HG02885 (cell line): Measurements from ENCODE around the gene PDE3A.

Experiments
- ATAC-seq: cut with Tn5 transposase; IDR thresholded peaks from one replicate; pipeline ENCODE4 v1.9.1; 2021; ENCODE audit warnings: mild to moderate bottlenecking; ENCODE audit not compliant: unreplicated experiment, poor library complexity

PDE3A gene

GRCh38 chr12:20486233-20486632 is 117.9 kb downstream of the PDE3A start:
- ATAC-seq = no peak

GRCh38 chr12:20487519-20487918 is 119.2 kb downstream of the PDE3A start:
- no peak for ATAC-seq

GRCh38 chr12:20489645-20490044 is 121.3 kb downstream of the PDE3A start:
- no peak for ATAC-seq

GRCh38 chr12:20490213-20490612 is 121.9 kb downstream of the PDE3A start:
- no peak for ATAC-seq

- no peak for ATAC-seq
Observed at GRCh38 chr12:20491290-20491689, 123.0 kb downstream of the PDE3A start.

GRCh38 chr12:20492251-20492760 is 124.0 kb downstream of the PDE3A start:
- ATAC-seq = no peak

- ATAC-seq = no peak
Observed at GRCh38 chr12:20493934-20494333, 125.6 kb downstream of the PDE3A start.

- ATAC-seq = no peak
Observed at GRCh38 chr12:20494851-20495250, 126.5 kb downstream of the PDE3A start.

GRCh38 chr12:20495997-20496396 is 127.7 kb downstream of the PDE3A start:
- ATAC-seq = no peak

GRCh38 chr12:20497707-20498106 is 129.4 kb downstream of the PDE3A start:
- ATAC-seq = no peak

- no peak for ATAC-seq
Observed at GRCh38 chr12:20501958-20502357, 133.6 kb downstream of the PDE3A start.

GRCh38 chr12:20503858-20504257 is 135.5 kb downstream of the PDE3A start:
- no peak for ATAC-seq

GRCh38 chr12:20505056-20505455 is 136.7 kb downstream of the PDE3A start:
- no peak for ATAC-seq

- no peak for ATAC-seq
Observed at GRCh38 chr12:20507056-20507455, 138.7 kb downstream of the PDE3A start.

- ATAC-seq = no peak
Observed at GRCh38 chr12:20507711-20508110, 139.4 kb downstream of the PDE3A start.

GRCh38 chr12:20508359-20508758 is 140.0 kb downstream of the PDE3A start:
- no peak for ATAC-seq

GRCh38 chr12:20508962-20509361 is 140.6 kb downstream of the PDE3A start:
- no peak for ATAC-seq

GRCh38 chr12:20510811-20511210 is 142.5 kb downstream of the PDE3A start:
- no peak for ATAC-seq

- ATAC-seq = no peak
Observed at GRCh38 chr12:20513189-20513588, 144.9 kb downstream of the PDE3A start.

- ATAC-seq = no peak
Observed at GRCh38 chr12:20514598-20514997, 146.3 kb downstream of the PDE3A start.

GRCh38 chr12:20520532-20520931 is 152.2 kb downstream of the PDE3A start:
- ATAC-seq = no peak

- no peak for ATAC-seq
Observed at GRCh38 chr12:20523658-20524057, 155.3 kb downstream of the PDE3A start.

GRCh38 chr12:20524113-20524512 is 155.8 kb downstream of the PDE3A start:
- ATAC-seq = no peak
